SK-MEL-5 (cell line): Measurements from ENCODE around the gene GHRH. TPM values are rescaled to one million over a fixed set of nuclear protein-coding genes. Genes with fewer than 3 reads are reported as not detected.

Experiments
- DNase-seq: peaks from one replicate; pipeline ENCODE4 v3.0.0-alpha.2; 2016; ENCODE audit warnings: low read depth, low spot score
- in situ Hi-C: cut with HindIII; loops from 2 replicates; pipeline ENCODE4 v1.10.0; 2016; ENCODE audit warnings: low sequenced_read_pairs, high pct_unique_total_duplicates, low pct_unique_long_range_greater_than_20kb
- total RNA-seq: library from RNA; depleted of rRNA; stranded (reverse); fragments of >200 nt; shearing (Covaris generic); gene quantifications from 2 replicates; pipeline ENCODE4 v1.2.3, GENCODE V29; 2014

Gene GHRH
- total RNA-seq, 1 experiment from 2014 or later: not detected

DNA sequence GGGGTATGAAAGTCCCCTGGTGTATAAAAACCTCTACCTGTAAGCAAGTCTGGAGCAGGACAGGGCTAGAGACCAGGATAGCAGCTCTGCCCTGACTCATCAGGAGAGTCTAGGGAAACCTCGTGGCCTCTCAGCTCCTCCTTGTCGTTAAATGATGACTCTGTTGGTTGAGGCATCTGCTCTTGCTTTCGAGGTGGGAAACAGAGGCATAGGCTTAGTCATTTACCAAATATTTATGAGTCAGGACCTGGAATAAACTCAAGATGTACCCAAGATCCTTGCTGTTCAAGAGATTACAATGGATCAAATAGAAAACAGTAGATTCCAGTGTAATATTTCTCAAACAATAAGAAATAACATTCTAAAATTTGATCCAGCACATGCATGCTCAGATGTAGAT, 33.4 kb upstream of the GHRH start:
- in situ Hi-C loops: no loop called here

DNA sequence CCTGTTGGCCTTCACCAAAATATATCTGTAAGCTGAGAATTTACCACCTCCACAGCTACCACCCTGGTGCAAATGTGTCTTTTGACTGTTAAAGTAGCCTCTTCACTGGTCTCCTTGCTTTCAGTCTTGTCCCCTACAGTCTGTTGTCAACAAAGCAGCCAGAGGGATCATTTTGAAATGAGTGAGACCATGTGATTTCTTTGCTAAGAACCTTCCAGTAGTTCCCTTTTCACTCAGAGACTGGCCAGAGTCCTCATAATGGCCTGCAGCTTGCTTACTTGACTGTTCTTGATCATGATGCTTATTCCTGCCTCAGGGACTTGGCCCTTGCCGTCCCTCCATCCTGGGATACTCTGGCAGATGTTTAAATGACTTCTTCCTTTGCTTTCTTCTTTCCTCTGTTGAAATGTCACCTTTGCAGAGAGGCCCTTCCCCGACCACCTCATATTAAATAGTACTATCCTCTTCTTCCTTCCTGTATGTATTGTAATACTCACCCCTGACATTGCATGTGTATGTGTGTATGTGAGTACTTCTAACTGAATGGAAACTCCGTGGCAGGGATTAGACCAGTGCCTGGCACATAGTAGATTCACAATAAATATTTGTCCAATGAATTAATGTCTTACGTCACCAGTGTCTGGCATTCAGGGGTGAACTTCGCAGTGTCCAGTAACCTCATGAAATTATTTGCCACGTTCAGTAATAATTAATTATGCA, 32.8 kb upstream of the GHRH start:
- in situ Hi-C loops: no loop called here
- no peak for DNase-seq

More for the DNA sequence above, 33.4 kb upstream of the GHRH start:
- DNase-seq: peak; percentile 33

DNA sequence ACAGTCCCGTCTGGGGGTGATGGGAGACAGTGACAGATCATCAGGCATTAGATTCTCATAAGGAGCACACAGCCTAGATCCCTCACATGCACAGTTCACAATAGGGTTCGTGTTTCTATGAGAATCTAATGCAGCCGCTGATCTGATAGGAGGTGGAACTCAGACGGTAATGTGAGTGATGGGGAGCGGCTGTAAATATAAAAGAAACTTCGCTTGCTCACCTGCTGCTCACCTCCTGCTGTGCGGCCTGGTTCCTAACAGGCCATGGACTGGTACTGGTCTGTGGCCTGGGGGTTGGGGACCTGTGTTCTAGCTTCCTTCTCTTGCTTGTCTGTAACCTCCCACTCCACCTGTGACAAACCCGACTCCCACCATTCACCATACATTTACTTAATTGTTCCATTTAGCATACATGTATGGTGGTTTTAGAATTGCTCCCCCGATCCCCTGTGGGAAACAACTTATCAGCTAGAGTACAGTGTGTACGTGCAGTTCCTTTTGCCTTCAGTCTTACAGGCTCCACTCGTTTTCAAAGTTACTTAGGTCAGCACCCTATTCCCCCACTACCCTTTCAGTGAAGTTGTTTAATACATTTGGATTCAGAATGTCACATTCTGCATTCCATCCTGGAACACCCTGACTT, 31.8 kb upstream of the GHRH start:
- no peak for DNase-seq
- in situ Hi-C loops: no loop called here

DNA sequence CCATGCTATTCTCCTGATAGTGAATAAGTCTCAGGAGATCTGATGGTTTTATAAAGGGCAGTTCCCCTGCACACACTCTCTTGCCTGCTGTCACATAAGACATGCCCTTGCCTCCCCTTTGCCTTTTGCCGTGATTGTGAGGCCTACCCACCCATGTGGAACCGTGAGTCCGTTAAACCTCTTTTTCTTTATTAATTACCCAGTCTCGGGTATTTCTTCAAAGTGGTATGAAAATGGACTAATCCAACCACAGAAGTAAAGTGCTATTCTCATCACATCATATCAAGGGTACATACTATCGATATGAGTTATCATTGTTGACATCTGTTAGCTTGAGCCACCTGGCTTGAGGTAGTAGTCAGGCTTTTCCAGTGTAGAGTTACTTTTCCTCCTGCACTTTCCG, 30.1 kb upstream of the GHRH start:
- in situ Hi-C loops: no loop called here

DNA sequence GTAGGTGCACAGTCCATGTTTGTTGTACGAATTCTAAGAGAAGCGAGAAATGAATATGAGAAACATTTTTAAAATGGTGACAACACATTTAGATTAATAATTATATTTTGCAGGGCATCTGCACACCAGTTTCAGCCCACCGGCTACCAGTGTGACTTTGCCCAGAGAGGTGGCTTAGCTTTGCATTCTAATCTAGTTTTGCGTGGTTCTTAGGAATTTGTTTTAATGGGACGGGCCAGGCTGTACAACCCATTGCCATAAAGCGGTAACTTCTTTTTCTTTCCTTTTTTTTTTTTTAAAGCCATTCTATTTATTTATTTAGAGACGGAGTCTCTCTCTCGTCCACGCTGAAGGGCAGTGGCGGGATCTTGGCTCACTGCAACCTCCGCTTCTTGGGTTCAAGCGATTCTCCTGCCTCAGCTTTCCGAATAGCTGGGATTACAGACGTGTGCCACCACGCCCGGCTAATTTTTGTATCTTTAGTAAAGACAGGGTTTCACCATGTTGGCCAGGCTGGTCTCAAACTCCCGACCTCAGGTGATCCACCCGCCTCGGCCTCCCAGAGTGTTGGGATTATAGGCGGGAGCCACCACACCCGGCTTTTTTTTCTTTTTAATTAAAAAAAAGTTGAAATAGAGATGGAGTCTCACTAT, 28.7 kb upstream of the GHRH start:
- in situ Hi-C loops: no loop called here
- no peak for DNase-seq

More for the DNA sequence above, 30.1 kb upstream of the GHRH start:
- DNase-seq: no peak

DNA sequence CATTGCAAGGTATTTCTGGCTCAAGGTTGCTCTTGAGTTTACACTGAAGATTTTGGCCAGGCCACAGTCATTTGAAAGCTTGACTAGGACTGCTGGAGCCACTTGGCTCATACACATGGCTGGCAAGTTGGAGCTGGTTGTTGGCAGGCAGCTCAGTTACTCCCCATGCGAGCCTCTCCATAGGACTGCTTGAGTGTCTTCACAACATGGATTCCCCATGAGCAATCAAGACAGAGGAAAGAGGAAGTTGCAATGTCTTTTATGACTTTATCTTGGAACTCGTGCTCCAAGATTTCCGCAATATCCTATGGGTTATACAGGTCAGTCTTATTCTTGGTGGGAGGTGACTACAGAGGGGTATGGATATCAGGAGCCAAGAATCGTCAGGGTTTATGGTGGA, 26.5 kb upstream of the GHRH start:
- in situ Hi-C loops: no loop called here
- no peak for DNase-seq

DNA sequence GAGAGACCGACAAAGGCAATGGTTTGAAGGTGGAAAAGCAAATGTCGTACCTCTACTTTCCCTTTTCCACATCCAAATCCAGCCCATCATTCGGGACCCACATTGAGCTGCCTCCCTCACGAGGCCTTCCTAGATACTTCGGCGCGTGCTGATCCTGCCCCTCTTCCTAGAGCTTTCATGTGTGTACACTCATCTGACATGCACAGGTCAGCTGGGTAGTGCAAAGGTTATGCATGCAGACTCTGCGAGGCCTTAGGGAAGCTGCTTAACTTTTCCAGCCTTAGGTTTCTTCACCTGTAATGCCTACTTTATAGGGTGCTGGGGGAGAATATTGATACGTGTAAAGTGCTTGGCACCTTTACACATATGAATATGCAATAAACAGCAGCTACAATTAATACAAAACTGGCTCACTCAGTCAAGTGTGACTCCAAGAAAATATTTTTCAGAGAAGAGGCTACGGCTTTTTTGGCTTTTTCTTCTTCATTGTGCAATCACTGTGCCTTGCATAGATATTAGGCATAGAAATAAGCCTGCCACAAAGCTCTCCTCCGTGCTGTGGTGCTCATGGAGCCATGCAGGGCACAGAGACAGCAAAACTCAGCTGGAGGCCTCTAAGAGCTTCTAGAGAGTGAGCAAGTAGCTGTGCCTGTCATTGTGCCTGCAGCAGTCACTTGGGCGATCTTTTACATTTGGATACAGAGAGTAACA, 24.2 kb upstream of the GHRH start:
- DNase-seq: no peak
- in situ Hi-C loops: no loop called here

DNA sequence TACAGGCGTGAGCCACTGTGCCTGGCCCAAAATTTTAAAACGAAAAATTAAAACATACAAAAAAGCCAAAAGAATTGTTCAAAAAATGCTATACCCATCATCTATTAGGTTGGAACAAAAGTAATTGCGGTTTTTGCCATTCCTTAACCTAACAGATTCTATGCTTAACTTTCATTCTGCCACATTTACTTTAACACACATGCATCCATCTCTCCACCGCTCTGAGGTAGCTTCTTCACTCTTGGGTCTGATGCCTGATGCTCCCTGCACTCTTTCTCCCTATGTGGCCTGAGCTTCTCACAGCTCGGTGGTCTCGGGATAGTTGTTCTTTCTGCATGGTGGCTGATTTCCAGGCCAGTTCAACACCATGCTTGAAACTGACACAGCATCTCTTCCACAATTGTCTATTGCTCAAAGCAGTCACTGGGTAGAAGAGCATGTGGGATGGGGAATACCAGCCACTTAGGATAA, 23.1 kb upstream of the GHRH start:
- in situ Hi-C loops: no loop called here
- no peak for DNase-seq

DNA sequence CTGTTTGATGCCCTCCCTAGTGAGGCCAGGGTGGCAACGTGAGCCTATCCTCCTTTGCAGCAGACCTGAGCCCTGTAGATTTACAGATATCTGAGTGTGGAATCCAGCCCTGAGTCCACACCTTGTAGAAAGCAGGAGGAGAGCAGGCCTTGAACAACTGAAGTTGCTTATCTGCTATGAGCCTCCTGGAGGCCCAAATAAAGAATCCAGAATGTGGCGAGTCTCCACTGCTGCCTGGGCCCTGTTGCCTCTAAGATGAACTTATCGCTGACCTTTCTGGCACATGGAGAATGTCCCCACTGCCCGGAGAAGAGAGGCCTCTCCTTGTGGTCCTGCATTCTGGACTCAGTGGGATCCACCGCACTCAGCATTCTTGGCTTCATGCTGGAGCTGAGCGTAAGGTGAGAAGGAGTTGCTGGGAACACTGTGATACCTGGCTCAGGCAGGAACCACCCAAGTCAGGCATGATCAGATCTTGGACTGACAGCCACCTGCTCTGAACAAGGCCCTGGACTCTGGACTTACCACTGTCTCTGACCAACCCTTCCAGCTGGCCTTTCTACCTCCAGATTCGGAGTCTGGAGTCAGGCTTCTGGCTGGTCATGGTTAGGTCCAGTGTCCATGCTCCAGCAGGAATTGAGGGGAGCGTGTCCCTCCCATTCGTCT, 22.0 kb upstream of the GHRH start:
- DNase-seq: no peak
- in situ Hi-C loops: no loop called here

DNA sequence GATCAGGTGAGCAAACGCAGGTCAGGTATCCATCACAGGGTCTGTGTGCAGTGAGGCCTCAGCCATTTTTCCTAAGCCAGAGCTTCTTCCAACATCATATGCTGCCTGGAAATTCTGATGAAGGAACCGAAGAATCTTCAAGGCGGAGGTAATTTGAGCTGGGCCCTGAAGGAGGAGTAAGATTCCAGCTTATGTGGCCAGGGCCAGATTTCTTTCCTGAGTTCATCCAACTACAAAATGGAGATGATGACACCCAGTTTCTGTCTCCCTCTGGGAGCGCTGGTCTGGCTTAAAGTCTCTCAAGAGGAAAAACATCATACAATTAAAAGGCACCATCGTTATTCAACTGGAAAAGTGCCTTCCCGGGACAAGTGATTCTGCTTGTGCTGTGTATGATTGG, 20.9 kb upstream of the GHRH start:
- peak; percentile 68 for DNase-seq
- in situ Hi-C loops: no loop called here

DNA sequence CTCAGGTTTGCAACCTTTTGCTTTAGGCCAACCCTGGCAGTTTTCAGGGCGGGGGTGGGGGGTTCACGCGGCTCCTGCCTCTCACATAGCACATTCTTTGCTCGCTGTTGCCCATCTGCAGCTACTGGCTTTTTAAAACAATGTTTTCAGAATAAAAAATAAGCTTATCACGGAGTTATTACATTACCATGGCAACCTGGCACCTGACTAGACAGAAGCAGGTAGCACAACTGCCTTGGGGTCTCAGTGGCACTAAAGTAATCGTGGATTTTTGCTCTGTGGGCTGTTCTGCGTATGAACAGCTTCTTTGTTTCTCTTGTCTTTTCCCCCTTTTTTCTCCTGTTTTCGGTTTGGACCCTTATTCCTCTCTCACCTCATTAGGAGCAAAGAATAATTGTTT, 18.8 kb upstream of the GHRH start:
- in situ Hi-C loops: no loop called here
- DNase-seq: no peak

DNA sequence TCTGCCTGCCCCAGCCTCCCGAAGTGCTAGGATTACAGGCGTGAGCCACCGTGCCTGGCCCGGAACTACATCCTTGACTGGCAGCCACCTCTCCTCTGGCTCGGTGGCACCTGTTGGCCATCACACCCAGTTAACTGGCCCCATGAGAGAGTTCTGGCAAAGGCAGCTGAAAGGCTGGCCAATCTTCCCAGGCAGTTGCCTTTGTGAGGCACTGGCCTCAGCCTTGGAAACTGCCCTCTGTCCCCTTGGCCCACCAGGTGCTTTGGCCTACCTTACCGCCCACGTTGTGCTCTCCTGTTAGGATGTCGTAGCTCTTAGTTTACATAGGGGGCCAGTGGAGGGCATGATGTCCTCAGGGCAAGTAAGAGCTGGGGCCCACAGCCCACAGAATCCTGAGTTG, 18.2 kb upstream of the GHRH start:
- DNase-seq: no peak
- in situ Hi-C loops: no loop called here

DNA sequence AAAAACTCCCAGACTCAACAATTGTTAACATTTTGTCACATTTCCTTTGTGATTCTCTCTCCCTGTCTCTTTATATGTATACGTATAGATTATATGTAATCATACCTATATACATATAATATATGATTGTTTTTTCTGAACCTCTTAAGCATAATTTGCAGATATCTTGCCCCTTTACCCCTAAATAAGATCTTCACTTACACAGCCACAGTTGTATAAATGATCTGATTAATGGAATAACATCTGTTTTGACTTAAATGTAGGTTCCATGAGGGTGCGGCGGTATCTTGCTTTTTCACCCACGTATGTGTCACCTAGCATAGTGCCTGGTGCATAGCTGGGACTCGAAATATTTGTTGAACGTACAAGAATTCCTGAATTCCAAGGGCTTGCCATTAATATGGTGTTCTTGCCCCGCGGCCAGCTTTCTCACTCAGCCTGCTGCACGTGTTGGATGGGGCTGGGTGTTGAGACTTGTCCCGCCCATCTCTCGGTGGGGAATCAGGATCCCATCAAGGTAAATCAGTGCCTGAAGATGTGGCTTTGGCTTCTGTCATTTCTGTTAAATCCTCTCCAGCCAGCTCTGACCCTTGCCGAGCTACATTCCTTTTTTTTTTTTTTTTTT, 17.5 kb upstream of the GHRH start:
- in situ Hi-C loops: no loop called here
- DNase-seq: no peak

DNA sequence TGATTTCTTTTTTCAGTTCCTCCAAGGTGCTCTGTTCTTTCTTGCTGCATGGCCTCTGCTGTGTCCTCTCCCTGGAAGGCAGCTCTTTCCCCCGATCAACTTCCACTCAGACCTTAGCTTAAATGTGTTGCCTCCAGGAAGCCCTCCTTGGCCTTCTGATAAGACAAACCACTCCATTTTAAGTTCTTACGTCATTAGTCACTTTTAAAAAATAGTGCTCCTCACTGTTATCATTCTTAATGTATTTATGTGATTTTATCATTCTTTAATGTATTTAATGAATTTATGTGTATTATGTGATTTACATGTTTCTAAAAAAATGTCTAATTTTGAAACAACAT, 15.6 kb upstream of the GHRH start:
- DNase-seq: no peak
- in situ Hi-C loops: no loop called here

DNA sequence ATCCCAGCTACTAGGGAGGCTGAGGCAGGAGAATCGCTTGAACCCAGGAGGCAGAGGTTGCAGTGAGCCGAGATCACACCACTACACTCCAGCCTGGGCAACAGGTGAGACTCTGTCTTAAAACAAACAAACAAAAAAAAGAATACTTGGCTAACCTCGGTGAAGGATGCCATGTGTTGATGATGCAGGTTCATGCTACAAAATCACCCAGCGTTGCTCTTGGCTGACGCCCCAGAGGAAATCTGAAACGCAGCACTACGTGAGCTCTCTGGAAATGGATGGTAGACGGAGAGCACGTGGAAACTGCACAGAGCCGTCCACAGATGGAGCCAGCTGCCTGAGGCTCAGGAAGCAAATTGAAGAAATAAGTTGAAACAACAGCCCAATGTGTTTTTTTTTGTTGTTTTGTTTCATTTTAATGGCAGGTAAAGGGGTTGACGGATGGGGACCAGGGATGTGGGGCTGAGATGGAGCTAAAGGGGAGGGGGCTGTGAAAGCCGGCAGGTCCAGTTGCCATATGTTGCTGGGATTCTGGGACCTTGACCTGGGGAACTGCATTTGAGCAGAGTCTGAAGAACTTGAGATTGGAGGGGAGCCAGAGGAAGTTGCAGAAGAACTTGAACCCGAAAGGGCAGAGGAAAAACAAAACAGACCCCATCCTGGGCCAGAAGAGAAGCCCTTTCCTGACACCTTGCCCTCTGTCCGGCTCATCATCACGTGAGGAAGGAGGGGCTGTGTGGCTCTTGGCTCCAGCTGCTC, 15.1 kb upstream of the GHRH start:
- peak; percentile 73 for DNase-seq
- in situ Hi-C loops: no loop called here

DNA sequence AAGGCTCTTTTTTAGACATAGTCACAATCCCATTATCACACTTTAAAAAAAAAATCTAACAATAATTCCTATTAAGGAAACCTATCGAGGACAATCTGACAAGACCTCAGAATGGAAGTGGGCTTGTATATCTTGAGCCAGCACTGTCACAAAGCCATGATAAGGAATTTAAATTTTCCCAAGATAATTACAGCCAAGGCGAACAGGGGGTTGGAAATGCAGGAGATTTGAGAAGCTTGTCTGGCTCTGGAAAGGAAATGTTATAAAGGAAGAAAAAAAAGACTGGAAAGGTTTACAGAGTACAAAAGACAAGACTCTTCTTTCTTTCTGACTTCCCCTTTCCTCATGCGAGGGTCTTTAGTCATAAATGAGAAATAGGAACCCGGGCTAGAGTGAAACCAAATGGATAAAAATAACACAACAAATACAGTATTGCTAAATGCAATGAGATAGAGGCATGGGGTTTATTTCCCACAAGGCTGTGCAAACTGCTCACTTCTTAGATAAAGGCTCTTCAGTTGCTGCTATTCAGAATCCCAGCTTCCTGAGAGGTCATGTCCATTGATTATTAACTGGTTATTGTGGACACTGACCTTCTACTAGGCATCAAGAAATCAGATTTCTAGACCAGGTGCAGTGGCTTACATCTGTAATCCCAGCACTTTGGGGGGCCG, 13.4 kb upstream of the GHRH start:
- peak; percentile 46 for DNase-seq
- in situ Hi-C loops: loop anchor here (25.0 kb wide), 1 partner anchor 237 kb away; the partner anchor contains the start of gene NNAT
